Sigmoid colon (tissue), 4 donors: ENCODE results near the gene KL.

Experiments used
- EP300 ChIP-seq, 4 donors: sonication (generic); formaldehyde crosslinking; IDR thresholded peaks; one replicate each; pipeline ENCODE4 v1.6.1; 2017; ENCODE audit warnings: antibody characterized with exemption in 4 of 4
- POLR2A ChIP-seq, 2 donors: fragments of 450-650 bp; IDR thresholded peaks; one replicate each; pipeline ENCODE4 v1.6.1; 2016; ENCODE audit warnings: antibody characterized with exemption in 2 of 2, mild to moderate bottlenecking in 2 of 2, moderate library complexity in 2 of 2
- POLR2AphosphoS5 ChIP-seq, 4 donors: sonication (generic); formaldehyde crosslinking; IDR thresholded peaks; one replicate each; pipeline ENCODE4 v1.6.1; 2017; ENCODE audit warnings: antibody characterized with exemption in 4 of 4
- TF ChIP-seq, protein P1 (sequence below), 4 experiments: fragments of 450-650 bp in 3 of 4; fragments of 200-600 bp in 1 of 4; IDR thresholded peaks; one replicate each; pipeline ENCODE4 v1.5.1; 2016 to 2019; ENCODE audit warnings: antibody characterized with exemption in 4 of 4, mild to moderate bottlenecking in 3 of 4, moderate library complexity in 2 of 4

DNA sequence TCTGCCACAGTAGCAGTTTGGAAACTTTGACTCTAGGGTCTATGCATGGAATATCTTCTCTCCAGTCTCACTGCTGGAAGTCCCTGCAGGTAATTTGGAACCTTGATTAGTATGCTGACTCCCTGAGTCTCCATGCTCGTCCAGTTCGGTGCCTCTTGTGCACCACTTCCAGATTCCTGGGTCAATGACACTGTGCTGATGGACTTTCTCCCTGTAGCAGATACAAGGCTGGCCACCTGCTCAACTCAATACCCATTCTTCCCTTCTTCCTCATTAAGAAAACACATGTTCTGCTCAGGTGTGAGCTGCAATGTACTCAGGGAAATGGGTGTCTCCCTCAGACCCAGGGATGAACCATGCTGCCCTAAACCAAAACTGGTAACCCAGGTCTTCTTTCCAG lies 99.1 kb downstream of the KL start:
- TF ChIP-seq, protein P1, sequence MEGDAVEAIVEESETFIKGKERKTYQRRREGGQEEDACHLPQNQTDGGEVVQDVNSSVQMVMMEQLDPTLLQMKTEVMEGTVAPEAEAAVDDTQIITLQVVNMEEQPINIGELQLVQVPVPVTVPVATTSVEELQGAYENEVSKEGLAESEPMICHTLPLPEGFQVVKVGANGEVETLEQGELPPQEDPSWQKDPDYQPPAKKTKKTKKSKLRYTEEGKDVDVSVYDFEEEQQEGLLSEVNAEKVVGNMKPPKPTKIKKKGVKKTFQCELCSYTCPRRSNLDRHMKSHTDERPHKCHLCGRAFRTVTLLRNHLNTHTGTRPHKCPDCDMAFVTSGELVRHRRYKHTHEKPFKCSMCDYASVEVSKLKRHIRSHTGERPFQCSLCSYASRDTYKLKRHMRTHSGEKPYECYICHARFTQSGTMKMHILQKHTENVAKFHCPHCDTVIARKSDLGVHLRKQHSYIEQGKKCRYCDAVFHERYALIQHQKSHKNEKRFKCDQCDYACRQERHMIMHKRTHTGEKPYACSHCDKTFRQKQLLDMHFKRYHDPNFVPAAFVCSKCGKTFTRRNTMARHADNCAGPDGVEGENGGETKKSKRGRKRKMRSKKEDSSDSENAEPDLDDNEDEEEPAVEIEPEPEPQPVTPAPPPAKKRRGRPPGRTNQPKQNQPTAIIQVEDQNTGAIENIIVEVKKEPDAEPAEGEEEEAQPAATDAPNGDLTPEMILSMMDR (IDR thresholded peaks at IDR 0.05), result no peak
- TF ChIP-seq POLR2A (IDR thresholded peaks at IDR 0.05), result no peak
- no peak for TF ChIP-seq POLR2AphosphoS5 (IDR thresholded peaks at IDR 0.05)
- TF ChIP-seq EP300 (IDR thresholded peaks at IDR 0.05), result no peak
